Stimulated activated CD4-positive, alpha-beta T cell treated with anti-CD3 and anti-CD28 coated beads, Interleukin-1b, Interleukin-23, amount 100 ng/mL, for 4 hours (primary cell): Measurements from ENCODE around the gene WDR46.
A peak's percentile ranks its signal among the peaks of the same experiment; 100 is the strongest.
"Not testable (repeated sequence)": the region's sequence is repeated elsewhere in the genome, so short reads cannot be mapped to it uniquely, and the experiment has no call there.

Source experiments
- DNase-seq, 2 donors: peaks; one replicate each; pipeline ENCODE4 v3.0.0-alpha.2; 2020; ENCODE audit warnings: low read depth in 2 of 2

Gene WDR46

GRCh38 chr6:33271117-33271467, 17.9 kb downstream of the WDR46 start:
- DNase-seq, result no peak

- no peak for DNase-seq
These were observed 25.0 kb downstream of the WDR46 start for GRCh38 chr6:33264015-33264414.

- DNase-seq, result not testable (repeated sequence)
These were observed 26.5 kb downstream of the WDR46 start for GRCh38 chr6:33262490-33262889.

- DNase-seq, result no peak
These were observed 30.0 kb downstream of the WDR46 start for GRCh38 chr6:33259032-33259431.

GRCh38 chr6:33254591-33254990, 34.4 kb downstream of the WDR46 start:
- DNase-seq, result no peak

- no peak for DNase-seq
These were observed 36.3 kb downstream of the WDR46 start for GRCh38 chr6:33252759-33253158.

- no peak for DNase-seq
These were observed 37.5 kb downstream of the WDR46 start for GRCh38 chr6:33251395-33252012.

GRCh38 chr6:33250731-33251130, 38.3 kb downstream of the WDR46 start:
- DNase-seq, result no peak

GRCh38 chr6:33249732-33250630, 39.1 kb downstream of the WDR46 start:
- no peak for DNase-seq

- DNase-seq, result peak; percentile 87
These were observed 39.9 kb downstream of the WDR46 start for GRCh38 chr6:33248932-33249731.

- DNase-seq, result no peak
These were observed 40.5 kb downstream of the WDR46 start for GRCh38 chr6:33248643-33248931.

GRCh38 chr6:33247977-33248642, 40.9 kb downstream of the WDR46 start:
- peak; percentile 90 to 92 for DNase-seq

- no peak for DNase-seq
These were observed 45.6 kb downstream of the WDR46 start for GRCh38 chr6:33243476-33243875.

- no peak for DNase-seq
These were observed 47.1 kb downstream of the WDR46 start for GRCh38 chr6:33241968-33242367.

- no peak for DNase-seq
These were observed 51.3 kb downstream of the WDR46 start for GRCh38 chr6:33237741-33238140.

GRCh38 chr6:33236852-33237251, 52.2 kb downstream of the WDR46 start:
- no peak for DNase-seq

GRCh38 chr6:33236328-33236727, 52.7 kb downstream of the WDR46 start:
- DNase-seq, result no peak

GRCh38 chr6:33235221-33235634, 53.8 kb downstream of the WDR46 start:
- no peak for DNase-seq
